Suprapubic skin (tissue), 4 donors: Measurements from ENCODE around the gene RAB25.

Experiments
- EP300 ChIP-seq: sonication (generic); formaldehyde crosslinking; IDR thresholded peaks from one replicate; pipeline ENCODE4 v1.6.1; 2017; ENCODE audit warnings: antibody characterized with exemption
- POLR2A ChIP-seq, 2 donors: fragments of 450-650 bp; IDR thresholded peaks; one replicate each; pipeline ENCODE4 v1.6.1; 2017; ENCODE audit warnings: antibody characterized with exemption in 2 of 2, mild to moderate bottlenecking in 2 of 2, moderate library complexity in 2 of 2
- POLR2AphosphoS5 ChIP-seq, 3 donors: sonication (generic); formaldehyde crosslinking; IDR thresholded peaks; one replicate each; pipeline ENCODE4 v1.6.1; 2017; ENCODE audit warnings: antibody characterized with exemption in 3 of 3
- TF ChIP-seq, protein P1 (sequence below), 2 donors: fragments of 200-600 bp in 1 of 2; fragments of 450-650 bp in 1 of 2; sonication (generic) in 1 of 2; IDR thresholded peaks; one replicate each; pipeline ENCODE4 v1.5.1; 2016 to 2019; ENCODE audit warnings: antibody characterized with exemption in 2 of 2, mild to moderate bottlenecking in 1 of 2, moderate library complexity in 1 of 2

DNA sequence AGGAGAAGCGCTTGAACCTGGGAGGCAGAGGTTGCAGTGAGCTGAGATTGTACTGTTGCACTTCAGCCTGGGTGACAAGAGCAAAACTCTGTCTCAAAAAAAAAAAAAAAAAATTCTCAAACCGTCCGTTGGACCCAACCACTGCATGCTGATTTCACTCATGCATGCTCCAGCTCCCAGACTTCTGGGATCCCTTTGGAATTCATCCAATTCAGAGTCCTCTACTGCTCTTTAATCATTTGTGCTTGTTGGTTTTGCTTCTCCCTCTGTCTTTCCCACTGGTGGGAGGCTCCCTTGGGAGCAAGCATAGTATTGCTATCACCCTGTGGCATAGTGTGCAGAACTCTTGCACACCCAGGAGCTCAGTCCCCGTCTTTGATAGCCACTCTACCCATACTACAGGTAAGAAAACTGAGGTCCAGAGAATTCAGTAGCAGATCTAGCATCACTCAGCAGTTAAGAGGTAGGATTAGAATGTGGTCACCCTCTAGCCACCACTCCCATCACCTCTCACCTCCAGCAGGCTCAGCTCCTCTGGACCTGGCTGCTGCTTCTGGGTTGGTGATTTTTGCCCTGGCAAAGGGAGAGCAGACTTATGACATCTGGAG, 50.5 kb downstream of the RAB25 start:
- TF ChIP-seq EP300 (no peak), POLR2AphosphoS5 (IDR thresholded peaks at IDR 0.05) (no peak), POLR2A (IDR thresholded peaks at IDR 0.05) (no peak)
- TF ChIP-seq, protein P1, sequence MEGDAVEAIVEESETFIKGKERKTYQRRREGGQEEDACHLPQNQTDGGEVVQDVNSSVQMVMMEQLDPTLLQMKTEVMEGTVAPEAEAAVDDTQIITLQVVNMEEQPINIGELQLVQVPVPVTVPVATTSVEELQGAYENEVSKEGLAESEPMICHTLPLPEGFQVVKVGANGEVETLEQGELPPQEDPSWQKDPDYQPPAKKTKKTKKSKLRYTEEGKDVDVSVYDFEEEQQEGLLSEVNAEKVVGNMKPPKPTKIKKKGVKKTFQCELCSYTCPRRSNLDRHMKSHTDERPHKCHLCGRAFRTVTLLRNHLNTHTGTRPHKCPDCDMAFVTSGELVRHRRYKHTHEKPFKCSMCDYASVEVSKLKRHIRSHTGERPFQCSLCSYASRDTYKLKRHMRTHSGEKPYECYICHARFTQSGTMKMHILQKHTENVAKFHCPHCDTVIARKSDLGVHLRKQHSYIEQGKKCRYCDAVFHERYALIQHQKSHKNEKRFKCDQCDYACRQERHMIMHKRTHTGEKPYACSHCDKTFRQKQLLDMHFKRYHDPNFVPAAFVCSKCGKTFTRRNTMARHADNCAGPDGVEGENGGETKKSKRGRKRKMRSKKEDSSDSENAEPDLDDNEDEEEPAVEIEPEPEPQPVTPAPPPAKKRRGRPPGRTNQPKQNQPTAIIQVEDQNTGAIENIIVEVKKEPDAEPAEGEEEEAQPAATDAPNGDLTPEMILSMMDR (IDR thresholded peaks at IDR 0.05): no peak
